HG03025 (cell line): Measurements from ENCODE around the gene SRGAP1.

Experiments used
- ATAC-seq: cut with Tn5 transposase; IDR thresholded peaks from one replicate; pipeline ENCODE4 v1.9.1; 2021; ENCODE audit warnings: mild to moderate bottlenecking, moderate library complexity; ENCODE audit not compliant: unreplicated experiment, low FRiP score

Gene SRGAP1

DNA sequence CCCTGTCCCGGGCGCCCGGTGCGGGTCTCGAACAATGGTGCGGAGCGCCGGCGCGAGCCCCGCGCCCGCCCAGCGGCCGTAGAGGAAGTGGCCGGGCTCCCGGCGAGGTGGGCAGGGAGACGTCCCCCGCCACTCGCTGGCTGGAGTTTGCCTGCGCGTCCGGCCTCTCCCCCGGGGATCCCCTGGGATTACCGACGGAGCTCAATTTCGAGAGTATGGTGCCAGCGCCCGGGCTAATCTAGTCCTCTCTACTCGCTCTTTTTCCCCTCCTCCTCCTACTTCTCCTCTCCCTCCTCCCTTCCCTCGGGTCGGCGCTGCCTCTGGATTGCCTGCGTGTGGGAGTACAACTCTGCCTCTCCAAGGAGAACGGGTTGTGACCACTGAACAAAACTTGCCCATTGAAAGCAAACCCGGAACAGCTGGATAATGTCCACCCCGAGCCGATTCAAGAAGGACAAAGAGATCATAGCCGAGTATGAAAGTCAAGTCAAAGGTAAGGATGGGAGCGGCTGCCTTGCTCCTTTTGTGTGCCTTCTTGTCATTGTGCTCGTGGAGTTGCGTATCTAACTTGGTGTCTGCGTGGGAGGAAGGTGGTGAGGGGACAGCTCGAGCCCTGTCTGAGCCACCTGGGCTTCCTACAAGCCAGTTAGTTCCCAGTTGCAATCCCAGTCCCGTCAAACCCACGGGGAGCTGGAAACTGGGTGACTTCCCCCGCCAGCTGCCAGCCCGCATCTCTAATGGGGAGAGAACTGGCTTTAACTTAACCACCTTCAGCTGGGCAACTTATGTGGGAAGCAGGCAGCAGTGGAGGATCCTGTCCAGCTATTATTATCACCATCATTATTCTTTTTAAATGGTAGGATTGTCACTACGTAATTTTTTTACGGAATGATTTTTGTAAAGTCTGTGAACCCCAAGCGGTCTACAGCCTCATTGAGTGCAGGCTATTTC is at the start of gene SRGAP1:
Gene SRGAP1 (plus strand): TSS at position 310 of the 951 bp plus-strand sequence. CDS start 117 bp downstream, at position 427.
- ATAC-seq, result peak; percentile 13

DNA sequence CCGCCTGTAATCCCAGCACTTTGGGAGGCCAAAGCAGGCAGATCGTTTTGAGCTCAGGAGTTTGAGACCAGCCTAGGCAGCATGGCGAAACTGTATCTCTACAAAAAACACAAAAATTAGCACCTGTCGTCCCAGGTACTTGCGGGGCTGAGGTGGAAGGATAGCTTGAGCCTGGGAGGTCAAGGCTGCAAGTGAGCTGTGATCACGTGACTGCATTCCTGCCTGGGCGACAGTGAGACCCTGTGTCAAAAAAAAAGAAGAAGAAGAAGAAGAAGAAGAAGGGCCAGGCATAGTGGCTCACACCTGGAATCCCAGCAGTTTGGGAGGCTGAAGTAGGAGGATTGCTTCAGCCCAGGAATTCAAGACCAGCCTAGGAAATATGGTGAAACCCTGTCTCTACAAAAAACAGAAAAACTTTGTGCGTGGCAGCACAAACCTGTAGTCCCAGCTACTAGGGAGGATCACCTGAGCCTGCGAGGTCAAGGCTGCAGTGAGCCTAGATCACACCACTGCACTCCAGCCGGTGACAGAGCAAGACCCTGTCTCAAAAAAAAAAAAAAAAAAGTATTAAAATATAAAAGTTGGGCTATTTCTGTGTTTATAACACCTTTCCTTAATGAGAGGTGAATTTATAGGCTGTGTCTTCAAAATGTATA is 49.3 kb upstream of the SRGAP1 start:
- ATAC-seq, result no peak

DNA sequence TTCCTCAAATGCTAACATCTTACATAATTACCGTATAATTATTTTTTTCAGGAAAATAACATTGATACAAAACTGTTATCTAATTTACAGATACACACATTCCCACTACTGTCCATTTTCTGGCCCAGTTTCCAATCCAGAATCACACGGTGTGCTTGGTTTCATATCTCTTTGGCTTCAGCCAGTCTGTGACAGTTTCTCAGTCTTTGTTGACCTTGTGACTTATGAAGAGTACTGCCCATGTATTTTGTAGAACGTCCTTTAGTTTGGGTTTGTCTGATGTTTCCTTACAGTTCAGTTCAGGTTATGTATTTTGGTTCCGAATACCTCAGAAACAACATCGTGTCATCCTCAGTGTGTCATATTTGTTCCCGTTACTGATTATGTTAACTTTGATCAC is 48.6 kb upstream of the SRGAP1 start:
- ATAC-seq, result no peak

DNA sequence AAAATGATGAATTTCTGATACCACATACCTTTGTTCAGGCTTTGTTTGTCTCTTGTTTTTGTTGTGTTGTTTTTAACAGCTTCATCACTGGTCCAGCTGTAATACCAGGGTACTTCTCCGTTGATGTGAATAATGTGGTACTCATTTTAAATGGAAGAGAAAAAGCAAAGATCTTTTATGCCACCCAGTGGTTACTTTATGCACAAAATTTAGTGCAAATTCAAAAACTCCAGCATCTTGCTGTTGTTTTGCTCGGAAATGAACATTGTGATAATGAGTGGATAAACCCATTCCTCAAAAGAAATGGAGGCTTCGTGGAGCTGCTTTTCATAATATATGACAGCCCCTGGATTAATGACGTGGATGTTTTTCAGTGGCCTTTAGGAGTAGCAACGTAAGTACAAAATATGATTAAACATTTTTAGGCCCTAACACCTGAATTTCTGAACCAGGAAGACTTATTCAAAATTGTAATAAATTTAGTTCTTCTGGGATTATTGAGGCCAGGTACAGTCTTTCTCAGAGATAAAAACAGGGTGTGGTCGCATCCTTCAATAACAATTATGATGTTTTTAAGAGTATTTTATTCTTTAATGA is 42.4 kb upstream of the SRGAP1 start:
- no peak for ATAC-seq

DNA sequence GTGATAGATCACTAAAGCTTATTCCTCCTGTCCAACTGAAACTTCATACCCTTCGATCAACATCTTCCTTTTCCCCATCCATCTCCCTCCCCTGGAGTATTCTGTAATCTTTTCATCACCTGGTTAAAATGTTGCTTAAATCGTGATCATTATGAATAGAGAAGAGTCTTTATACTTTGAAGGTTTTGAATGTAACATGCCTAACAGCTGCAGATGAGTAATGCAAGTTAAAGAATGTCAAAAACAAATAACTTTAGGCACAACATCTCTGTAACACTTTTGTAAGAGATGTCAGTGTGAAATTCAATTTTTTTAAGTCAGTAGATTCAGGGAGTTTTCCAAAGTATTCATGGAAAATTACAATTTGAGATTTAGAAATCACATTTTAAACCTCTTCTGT is 39.8 kb upstream of the SRGAP1 start:
- no peak for ATAC-seq

DNA sequence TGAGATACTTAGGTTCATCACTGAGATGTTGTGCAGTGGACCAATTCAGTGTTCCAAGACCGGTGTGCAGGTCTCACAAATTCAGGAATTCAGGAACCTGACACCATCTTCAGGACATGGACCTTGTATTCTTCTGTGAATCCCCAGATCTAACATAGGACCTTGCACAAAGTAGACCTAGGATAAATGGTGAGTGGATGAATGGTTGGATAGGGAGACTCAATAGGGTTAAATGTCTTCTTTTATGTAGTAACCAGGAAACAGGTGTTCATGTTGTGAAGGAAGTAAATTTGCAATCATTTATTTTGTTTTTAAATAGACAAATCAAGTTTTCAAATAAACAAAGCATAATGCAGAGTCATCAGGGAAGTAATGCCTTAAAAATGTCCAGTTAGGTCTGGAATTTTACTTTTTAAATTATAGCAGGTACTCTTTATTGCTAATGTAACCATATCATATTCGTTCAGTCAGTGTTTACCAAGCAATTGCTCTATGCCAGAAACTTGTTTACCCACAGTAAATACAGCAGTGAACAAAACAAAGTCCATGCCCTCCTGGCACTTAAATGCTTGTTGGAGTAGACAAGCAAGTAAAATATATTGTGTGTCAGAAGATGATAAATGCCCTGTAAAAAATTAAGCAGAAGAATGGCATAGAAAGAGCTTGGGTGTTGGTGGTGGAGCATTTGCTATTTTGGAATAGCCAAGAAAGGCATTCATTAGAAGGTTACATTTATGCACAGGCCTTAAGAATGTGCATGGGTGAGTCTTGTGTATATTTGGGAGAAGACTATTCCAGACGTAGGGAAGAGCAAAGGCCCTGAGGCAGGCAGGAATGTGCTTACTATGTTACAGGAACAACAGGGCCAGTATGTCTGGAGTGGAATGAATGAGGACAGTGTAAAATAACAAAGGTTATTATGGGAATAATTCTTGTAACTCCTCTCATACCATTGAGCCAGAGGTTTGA is 38.5 kb upstream of the SRGAP1 start:
- no peak for ATAC-seq

DNA sequence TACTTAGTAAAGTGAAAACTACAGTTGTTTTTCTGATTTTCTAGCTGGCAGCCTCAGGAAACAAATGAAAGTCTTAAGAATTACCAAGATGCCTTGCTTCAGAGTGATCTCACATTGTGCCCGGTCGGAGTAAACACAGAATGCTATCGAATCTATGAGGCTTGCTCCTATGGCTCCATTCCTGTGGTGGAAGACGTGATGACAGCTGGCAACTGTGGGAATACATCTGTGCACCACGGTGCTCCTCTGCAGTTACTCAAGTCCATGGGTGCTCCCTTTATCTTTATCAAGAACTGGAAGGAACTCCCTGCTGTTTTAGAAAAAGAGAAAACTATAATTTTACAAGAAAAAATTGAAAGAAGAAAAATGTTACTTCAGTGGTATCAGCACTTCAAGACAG is 35.9 kb upstream of the SRGAP1 start:
- ATAC-seq, result no peak

DNA sequence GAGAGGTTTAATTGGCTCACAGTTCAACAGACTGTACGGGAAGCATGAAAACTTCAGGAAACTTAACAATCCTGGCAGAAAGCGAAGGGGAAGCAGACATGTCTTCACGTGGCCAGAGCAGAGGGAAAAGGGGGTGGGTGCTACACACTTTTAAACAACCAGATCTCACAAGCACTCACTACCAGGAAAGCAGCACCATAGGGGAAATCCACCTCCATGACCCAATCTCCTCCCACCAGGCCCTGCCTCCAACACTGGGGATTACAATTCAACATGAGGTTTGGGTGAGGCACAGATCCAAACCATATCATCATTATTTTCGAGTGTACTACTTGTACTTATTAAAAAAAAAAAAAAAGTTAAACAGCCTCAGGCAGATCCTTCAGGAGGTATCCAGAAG is 34.9 kb upstream of the SRGAP1 start:
- no peak for ATAC-seq

DNA sequence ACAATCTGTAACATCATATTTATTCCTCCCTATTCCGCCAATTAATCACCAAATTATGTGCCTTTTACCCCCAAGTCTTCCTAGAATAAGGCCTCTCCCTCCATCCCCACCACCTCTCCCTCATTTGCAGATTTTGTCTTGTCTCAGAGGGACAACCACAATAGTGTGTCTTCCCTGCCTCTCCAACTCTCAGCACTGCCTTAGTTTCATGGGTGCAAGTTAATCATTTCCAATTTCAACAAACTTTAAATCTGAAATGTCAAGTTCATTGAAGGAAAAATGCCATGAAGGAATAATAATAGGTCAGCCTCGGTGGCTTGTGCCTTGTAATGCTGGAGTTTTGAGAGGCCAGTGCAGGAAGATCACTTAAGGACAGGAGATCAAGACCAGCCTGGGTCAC is 33.2 kb upstream of the SRGAP1 start:
- no peak for ATAC-seq

DNA sequence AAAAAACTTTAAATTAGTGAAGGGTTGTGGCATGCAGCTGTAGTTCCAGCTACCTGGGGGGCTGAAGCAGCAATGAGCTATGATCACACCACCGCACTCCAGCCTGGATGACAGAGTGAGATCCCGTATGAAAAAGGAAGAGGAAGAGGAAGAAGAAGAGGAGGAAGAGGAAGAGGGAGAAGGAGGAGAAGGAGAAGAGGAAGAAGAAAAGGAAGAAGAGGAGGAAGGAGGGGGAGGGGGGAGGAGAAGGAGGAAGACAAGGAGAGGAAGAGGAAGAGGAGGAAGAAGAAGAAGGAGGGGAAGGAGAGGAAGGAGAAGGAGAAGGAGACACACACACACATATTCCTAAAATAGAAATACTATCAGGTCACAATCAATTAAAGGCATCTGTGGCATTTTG is 32.7 kb upstream of the SRGAP1 start:
- no peak for ATAC-seq

DNA sequence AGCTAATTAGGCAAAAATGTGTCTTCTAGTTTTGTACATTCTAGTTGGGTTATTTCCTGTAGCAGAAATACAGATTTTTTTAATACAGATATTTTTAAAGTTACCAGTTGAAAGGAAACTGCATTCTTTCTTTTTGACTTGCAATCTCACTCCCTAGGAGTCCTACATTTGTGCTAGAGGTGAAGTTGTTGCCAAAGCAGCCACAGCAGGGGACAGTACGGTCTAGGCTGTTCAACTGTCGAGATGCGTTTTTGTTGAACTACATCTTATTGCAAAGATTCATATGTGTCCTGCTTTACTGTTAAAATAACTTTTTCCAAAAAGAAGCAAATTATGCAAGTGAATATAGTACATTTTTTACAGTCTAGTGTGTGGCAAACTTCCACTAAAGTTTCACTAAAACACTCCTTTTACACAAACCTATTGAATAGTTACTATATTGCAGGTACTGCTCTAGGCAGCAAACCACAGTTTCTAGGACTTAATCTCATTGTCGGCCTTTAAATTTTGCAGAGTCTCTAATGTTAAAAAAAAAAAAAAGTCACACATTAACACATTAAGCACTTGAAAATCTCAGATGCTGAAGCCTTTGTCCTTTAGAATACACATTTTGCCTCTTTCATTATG is 30.2 kb upstream of the SRGAP1 start:
- peak; percentile 43 for ATAC-seq

DNA sequence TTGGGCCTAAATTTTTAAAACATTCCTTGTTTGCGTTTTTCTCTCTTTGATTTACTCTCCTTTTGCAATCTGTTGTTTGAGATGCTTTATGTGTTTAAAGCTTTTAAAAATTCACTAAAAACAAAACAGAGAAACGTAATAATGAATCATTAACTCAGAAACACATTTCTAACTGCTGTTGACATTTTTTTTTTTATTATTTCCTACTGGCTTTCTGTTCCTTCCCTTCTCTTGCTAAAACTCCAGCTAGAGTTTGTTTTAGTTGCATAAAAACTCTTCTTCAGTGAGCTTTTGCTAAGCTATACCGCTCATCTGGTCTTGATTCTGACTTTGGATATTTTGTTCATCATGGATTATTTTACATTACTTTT is 29.0 kb upstream of the SRGAP1 start:
- ATAC-seq, result no peak

DNA sequence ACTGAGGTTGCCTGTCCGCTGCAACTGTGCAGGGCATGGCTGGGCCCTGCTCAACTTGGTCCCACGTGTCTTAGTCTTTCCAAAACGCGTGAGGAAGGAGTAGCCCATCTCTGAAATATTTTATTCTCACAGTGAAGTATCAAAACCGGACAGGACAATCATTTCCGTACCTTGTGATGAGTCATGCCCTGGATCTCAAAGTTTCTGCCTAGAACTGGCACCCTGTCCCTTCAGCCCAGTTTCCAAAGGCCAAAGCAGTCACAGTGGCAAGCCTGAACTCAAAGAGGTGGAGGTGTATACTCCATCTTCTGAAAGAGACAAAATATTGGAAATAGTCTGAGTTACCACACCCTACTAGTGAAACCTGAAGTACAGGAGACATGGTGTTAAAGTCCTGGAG is 28.5 kb upstream of the SRGAP1 start:
- no peak for ATAC-seq

DNA sequence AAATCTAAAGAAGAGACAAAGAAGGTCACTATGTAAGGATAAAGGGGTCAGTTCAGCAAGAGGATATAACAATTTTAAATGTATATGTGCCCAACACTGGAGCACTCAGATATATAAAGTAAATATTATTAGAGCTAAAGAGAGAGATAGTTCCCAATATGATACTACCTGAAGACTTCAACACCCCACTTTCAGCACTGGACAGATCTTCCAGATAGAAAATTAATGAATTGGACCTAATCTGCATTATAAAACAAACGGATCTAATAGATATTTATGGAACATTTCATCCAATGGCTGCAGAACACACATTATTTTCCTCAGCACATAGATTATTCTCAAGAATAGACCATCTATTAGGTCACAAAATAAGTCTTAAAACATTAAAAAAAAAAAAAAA is 24.1 kb upstream of the SRGAP1 start:
- no peak for ATAC-seq

DNA sequence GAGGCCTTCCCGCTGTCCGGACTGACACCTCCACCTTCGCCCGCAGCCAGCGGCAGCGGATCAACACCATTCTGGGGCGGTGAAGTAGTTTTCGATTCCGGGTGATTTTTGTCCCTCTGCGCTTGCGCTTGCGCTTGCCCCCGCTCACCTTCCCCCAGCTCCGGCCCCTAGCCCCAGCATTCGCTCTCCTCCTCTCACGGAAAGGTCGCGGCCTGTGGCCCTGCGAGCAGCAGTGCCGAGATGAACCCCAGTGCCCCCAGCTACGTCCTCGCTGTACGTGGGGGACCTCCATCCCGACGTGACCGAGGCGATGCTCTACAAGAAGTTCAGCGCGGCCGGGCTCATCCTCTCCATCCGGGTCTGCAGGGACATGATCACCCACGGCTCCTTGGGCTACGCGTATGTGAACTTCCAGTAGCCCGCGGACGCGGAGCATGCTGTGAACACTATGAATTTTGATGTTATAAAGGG is 22.7 kb upstream of the SRGAP1 start:
- ATAC-seq, result no peak

DNA sequence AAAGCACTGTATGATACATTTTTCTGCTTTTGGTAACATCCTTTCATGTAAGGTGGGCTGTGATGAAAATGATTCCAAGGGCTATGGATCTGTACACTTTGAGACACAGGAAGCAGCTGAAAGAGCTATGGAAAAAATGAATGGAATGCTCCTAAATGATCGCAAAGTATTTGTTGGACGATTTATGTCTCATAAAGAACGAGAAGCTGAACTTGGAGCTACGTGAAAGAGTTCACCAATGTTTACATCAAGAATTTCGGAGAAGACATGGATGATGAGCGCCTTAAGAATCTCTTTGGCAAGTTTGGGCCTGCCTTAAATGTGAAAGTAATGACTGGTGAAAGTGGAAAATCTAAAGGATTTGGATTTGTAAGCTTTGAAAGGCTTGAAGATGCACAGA is 22.1 kb upstream of the SRGAP1 start:
- ATAC-seq, result no peak

DNA sequence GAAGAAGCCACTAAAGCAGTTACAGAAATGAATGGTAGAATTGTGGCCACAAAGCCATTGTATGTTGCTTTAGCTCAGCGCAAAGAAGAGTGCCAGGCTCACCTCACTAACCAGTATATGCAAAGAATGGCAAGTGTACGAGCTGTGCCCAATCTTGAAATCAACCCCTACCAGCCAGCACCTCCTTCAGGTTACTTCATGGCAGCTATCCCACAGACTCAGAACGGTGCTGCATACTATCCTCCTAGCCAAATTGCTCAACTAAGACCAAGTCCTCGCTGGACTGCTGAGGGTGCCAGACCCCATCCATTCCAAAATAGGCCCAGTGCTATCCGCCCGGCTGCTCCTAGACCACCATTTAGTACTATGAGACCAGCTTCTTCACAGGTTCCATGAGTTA is 21.5 kb upstream of the SRGAP1 start:
- ATAC-seq, result no peak

DNA sequence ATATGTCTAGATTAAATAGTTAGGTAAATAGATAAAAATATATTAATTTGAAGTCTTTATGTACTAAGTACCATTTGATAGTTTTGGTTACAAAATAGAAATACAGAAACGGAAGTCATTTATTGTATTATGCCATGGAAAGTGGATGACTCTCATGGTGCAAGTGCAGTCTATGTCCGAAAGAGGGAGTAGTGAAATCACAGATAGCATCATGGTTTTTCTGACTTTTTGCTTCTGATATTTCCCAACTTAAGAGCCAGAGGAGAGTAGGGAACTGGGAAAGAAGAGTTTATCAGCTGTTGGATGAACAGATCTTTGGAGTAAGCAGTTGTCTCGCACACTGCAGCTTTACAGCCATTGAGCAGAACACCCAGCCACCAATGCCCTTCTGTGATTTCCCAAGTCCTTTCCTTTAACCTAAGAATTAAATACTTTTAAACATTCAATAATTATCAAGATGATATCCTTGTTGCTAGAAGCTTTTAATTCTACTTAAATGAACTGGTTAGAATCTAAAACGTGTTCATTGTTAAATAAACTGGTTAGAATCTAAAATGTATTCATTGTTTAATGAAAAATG is 18.4 kb upstream of the SRGAP1 start:
- ATAC-seq, result peak; percentile 53

DNA sequence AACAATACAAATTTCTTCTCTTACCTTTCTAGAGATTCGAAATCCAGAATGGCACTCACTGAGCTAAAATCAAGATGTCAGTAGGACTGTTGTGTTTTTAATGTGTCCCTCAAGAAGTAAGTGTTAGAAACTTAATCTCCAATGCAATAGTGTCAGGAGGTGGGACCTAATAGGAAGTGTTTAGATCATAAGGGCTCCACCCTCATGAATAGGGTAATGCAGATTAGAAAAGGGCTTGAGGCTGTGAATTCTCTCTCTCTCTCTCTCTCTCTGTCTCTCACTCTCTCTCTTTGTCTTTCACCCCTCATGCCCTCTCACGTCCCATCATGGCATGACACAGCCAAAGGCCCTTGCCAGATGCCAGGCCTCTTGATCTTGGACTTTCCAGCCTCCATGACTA is 15.6 kb upstream of the SRGAP1 start:
- no peak for ATAC-seq
